H7 (cell line): ENCODE data around the gene DNM2. TPM values are rescaled to one million over a fixed set of nuclear protein-coding genes. Genes with fewer than 3 reads are reported as not detected.

Source experiments
- DNase-seq: peaks from one replicate; pipeline ENCODE4 v3.0.0; 2012
- H3K27me3 ChIP-seq: 2 replicates; pipeline ENCODE4 v1.6.0; 2011; ENCODE audit warnings: mild to moderate bottlenecking, low read length; ENCODE audit not compliant: control insufficient read depth, insufficient read depth
- H3K36me3 ChIP-seq: replicated peaks from 2 replicates; pipeline ENCODE4 v1.5.1; 2011; ENCODE audit warnings: low read length; ENCODE audit not compliant: control insufficient read depth, insufficient read depth
- H3K4me3 ChIP-seq: 2 replicates; pipeline ENCODE4 v1.5.1; 2011; ENCODE audit warnings: low read depth, mild to moderate bottlenecking, control low read depth, low read length, moderate library complexity; ENCODE audit not compliant: insufficient read depth
- total RNA-seq: library from RNA; depleted of rRNA; stranded (reverse); fragments of >200 nt; shearing (Covaris generic); gene quantifications from 2 replicates; pipeline ENCODE4 v1.2.3, GENCODE V29; 2014

The DNM2 gene
- total RNA-seq, 1 experiment from 2014 or later = 77.6 TPM

DNA sequence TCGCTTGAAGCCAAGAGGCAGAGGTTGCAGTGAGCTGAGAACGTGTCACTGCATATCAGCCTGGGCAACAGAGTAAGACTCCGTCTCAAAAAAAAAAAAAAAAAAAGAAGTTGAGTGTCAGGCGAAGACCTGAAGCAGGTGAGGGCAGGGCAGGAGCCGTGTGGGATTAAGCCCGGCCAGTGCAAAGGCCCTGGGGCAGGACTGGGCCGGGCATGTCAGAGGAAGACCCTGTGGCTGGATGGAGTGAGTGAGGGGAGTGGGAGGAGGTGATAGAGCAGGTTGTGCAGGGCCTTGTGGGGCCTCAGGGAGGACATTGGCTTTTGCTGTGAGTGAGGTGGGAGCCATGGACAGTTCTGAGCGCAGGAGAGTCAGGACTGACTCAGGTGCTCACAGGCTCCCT, 70.3 kb downstream of the DNM2 start:
- no peak for DNase-seq
- Histone ChIP-seq H3K4me3 (no peak overlapping the region), H3K36me3 (peaks cover 24% of the 10 kb centered on the region), H3K27me3 (no peaks in the 10 kb centered on the region)

DNA sequence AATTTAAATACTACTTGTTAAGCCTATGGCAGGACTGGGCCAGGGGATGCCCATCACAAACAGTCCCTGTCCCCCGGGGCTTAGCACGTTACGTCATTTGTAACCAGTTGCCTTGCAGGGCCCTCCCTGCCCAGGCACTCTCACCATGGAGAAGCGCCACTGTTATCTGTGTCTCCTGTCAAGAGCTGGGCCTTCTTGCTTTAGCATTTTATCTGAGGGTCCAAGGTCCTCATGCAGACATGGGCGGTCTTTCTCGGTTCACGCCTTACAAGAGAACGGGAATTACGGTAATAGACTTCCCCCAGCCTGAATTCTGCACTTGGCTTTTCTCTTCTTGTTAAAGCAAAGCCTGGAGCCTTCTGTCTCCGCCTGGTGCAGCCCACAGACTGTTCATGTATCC, 72.0 kb downstream of the DNM2 start:
- H3K4me3 ChIP-seq = no peak overlapping the region
- no peaks in the 10 kb centered on the region for H3K27me3 ChIP-seq
- peaks cover 19% of the 10 kb centered on the region for H3K36me3 ChIP-seq
- no peak for DNase-seq

DNA sequence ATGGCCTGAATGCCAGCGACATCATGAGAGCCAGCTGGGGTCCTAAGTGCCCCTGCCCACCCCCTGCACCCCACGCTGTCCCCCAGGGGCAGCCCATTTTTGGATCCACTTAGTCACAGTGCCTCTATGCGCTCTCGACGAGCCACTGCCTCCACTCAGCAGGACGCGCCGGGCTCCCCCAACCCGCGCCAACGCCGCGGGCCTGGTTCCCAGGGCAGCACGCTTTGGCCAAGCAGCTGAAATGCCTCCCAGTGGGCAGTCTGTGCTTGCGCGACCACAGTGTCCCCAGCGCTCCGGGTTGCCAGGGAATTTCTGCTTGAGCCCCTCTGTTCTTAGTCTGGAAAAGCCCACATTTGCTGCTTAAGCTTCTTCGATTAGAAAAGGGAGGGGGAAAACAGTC, 78.8 kb downstream of the DNM2 start:
- DNase-seq = no peak
- Histone ChIP-seq H3K4me3 (no peak overlapping the region), H3K36me3 (peaks cover 11% of the 10 kb centered on the region), H3K27me3 (no peaks in the 10 kb centered on the region)

- peaks cover 11% of the 10 kb centered on the region for H3K36me3 ChIP-seq
Measured at GRCh38 chr19:10797078-10797477, 79.2 kb downstream of the DNM2 start.

DNA sequence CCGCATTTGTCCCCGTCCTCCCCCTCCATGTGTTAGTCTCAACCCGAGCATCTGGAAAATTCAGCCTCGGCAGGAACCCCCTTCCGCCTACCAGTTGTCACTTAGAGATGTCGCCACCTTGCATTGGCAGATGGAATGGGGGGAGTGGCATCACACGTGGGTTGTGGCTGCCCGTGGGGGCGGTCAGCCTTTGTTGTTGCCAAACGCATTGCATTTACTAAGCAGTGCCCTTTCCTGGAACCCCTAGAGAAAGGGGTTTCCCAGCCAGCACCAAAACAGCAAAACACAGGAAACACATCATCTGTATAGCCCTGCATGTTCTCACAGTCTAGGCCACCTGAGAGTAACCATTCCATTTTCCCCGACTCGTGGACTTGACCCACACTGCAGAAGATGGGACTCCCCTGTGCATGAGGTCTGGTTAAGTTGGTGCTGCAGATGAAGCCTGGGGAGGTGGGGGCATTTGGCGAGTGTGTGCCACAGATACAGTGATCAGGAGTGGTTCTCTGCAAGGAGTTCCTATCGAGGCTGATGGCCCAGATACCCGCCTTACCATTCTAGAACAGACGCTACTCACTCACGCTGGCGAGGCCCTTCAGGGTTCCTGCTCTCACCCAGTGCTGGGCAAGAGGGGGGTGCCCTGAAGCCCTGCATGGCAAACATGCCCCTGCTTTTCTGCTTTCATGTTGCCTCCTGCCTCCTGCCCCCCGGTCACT, 79.8 kb downstream of the DNM2 start:
- H3K4me3 ChIP-seq = no peak overlapping the region
- H3K36me3 ChIP-seq = peaks cover 16% of the 10 kb centered on the region
- no peaks in the 10 kb centered on the region for H3K27me3 ChIP-seq
- DNase-seq = peak; percentile 47

More at GRCh38 chr19:10797078-10797477, 79.2 kb downstream of the DNM2 start:
- H3K4me3 ChIP-seq = no peak overlapping the region
- peak; percentile 32 for DNase-seq
- H3K27me3 ChIP-seq = no peaks in the 10 kb centered on the region

DNA sequence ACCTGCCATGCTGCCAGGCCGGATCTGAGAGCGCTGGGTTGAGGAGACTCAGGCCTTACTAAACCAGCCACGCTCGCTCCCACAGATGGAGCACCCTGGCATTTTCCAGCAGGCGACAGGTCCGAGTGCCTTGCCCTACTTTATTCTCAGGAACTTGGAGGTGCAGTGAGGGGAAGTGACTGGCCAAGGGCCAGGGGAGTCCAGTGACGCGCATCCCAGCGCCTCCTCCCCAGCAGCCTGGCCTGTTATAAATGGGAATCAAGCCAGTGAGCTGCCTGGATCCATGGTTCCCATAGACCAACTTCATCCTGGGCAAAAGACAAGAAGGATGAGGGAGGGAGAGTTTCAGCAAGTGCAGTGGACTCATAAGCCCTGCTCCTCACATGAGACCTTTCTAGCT, 82.6 kb downstream of the DNM2 start:
- Histone ChIP-seq H3K4me3 (no peak overlapping the region), H3K36me3 (peaks cover 19% of the 10 kb centered on the region), H3K27me3 (no peaks in the 10 kb centered on the region)
- peak; percentile 22 for DNase-seq

GRCh38 chr19:10802479-10802878, 84.6 kb downstream of the DNM2 start:
- no peaks in the 10 kb centered on the region for H3K27me3 ChIP-seq
- peaks cover 24% of the 10 kb centered on the region for H3K36me3 ChIP-seq
- no peak overlapping the region for H3K4me3 ChIP-seq
- DNase-seq = no peak

- H3K27me3 ChIP-seq = no peaks in the 10 kb centered on the region
- H3K36me3 ChIP-seq = peaks cover 20% of the 10 kb centered on the region
- DNase-seq = no peak
- H3K4me3 ChIP-seq = no peak overlapping the region
Measured at GRCh38 chr19:10803252-10803651, 85.4 kb downstream of the DNM2 start.

DNA sequence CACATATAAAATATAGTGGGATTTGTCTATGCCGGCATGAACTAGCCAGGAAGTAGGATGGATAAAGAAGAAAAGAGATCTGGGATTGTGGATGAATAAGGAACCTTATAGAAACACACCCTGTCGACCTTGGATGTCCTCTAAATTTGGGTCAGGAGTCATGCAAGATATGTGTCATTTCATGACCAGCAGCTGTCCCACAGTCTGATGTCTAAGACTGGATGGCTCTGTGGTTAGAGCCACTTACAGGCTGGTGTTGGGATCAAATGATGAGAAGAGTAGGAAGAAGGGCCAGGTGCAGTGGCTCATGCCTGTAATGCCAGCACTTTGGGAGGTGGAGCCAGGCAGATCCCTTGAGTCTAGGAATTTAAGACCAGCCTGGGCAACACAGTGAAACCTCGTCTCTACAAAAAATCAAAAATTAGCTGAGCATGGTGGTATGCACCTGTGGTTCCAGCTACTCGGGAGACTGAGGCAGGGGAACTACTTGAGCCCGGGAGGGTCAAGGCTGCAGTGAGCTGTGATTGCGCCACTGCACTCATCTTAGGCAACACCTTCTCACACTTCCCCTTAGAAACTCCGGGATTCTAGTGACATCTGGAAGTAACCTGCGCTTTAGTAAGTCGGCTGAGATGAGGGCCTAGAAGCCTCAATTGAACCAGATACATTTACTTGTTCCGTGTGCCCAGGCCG, 87.3 kb downstream of the DNM2 start:
- peaks cover 19% of the 10 kb centered on the region for H3K36me3 ChIP-seq
- no peak overlapping the region for H3K4me3 ChIP-seq
- H3K27me3 ChIP-seq = no peaks in the 10 kb centered on the region
- DNase-seq = no peak

DNA sequence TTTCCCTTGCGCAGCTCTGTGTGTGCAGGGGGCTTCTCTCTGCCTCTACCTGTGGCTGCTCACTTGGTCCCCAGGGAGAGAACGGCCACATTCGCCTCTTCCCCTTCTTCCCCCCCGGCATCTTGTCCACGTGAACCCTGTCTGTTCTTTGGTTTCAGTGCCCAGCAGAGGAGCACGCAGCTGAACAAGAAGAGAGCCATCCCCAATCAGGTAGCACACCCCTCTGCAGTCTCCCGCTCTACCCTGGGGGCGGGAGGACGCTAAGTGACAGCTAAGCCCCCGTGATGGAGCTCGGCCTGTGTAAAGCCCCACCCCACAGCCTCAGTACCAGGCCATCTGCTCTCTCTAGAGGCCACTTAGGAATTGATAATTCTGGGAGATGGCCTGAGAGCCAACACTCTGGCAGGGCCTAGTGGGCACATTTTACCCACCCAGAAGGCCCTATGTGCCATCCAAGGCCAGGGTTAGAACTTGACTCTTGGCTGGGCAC, 87.9 kb downstream of the DNM2 start:
- Histone ChIP-seq H3K36me3 (peaks cover 19% of the 10 kb centered on the region), H3K27me3 (no peaks in the 10 kb centered on the region), H3K4me3 (no peak overlapping the region)
- DNase-seq = no peak

DNA sequence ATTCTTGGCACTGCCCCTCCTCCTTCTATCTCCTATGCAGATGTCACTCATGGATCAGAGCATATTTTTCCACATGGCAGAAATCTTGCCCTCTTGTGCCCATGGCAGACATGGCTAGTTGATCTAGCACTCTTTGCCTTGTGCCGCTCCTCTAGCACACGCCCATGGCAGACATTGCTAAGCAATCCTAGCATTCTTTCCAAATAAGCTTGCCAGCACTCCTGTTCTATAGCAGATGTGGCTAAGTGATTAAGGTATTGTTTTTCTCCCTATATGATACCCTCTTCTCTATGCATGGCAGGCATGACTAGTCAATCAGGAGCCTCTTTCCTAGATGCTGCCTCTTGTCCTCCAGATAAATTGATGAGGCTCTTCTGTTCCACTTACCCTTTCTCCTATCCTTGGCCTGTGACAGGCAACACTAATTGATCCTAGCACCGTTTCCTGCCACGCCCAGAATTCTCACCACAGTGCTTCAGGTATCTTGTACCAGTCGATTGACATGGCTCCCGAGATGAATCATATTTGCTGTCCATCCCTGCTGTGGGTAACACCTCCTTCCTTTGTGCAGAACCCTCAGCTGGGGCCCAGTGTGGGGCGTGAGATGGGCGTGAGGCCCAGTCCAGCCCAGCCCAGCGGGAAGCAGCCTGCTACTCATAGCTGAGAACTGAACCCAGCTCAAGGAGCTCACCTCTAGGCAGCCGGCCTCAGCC, 91.2 kb downstream of the DNM2 start:
- DNase-seq = no peak
- Histone ChIP-seq H3K27me3 (no peaks in the 10 kb centered on the region), H3K36me3 (peaks cover 12% of the 10 kb centered on the region)

GRCh38 chr19:10809651-10810285, 91.9 kb downstream of the DNM2 start:
- no peaks in the 10 kb centered on the region for H3K27me3 ChIP-seq
- no peak for DNase-seq
- H3K36me3 ChIP-seq = peaks cover 11% of the 10 kb centered on the region
- H3K4me3 ChIP-seq = no peak overlapping the region

More for the DNA sequence above, 91.2 kb downstream of the DNM2 start:
- H3K4me3 ChIP-seq = no peak overlapping the region

DNA sequence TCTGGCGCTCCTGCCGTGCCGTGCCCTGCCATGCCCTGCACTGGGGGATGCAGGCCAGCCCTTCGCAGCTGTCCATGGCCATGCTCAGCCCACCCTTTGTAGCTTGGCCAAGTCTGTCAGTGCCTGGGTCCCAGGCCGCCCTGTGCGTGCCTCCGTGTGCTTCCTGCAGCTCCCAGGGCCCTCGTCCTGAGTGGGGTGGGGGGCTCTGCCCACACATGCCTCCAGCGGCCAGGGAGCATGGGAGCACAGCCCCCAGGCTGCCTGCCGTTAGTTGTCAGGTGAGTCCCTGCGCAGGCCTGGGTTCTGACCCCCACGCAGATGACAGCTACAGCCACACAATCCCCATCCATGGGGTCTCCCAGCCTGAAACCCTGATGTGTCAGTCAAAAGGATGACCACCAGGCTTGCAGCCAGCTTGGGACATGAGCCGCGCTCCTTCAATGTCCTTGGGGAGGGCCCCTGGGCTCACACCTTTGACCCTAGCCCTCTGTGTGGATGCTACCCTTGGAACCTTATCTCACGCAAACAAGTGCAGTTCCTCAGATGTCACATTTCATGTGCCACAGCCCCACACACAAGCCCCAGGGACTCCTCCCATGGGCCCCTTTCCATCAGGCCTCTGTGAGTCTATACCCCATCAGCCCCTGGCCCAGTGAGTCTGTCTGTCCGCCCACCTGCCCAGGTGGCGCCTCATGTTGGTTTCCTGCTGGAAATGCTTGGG, 93.7 kb downstream of the DNM2 start:
- H3K36me3 ChIP-seq = peaks cover 3% of the 10 kb centered on the region
- no peak for DNase-seq

GRCh38 chr19:10812196-10812595, 94.3 kb downstream of the DNM2 start:
- Histone ChIP-seq H3K27me3 (no peaks in the 10 kb centered on the region), H3K4me3 (no peak overlapping the region), H3K36me3 (peaks cover 3% of the 10 kb centered on the region)
- DNase-seq = no peak

More for the DNA sequence above, 93.7 kb downstream of the DNM2 start:
- Histone ChIP-seq H3K4me3 (no peak overlapping the region), H3K27me3 (no peaks in the 10 kb centered on the region)
